Endodermal cell (in vitro differentiated cells): ENCODE results near the gene MAP4K3. TPM values are rescaled to one million over a fixed set of nuclear protein-coding genes. Genes with fewer than 3 reads are reported as not detected.

ENCODE experiments used
- DNase-seq: peaks from one replicate; pipeline ENCODE4 v3.0.0-alpha.2; 2017
- H3K27ac ChIP-seq: 2 replicates; pipeline ENCODE4 v1.5.1; 2013; ENCODE audit warnings: mild to moderate bottlenecking, low read depth, low read length, moderate library complexity
- H3K27me3 ChIP-seq: 2 replicates; pipeline ENCODE4 v1.6.1; 2013; ENCODE audit warnings: mild to moderate bottlenecking, low read length, moderate library complexity; ENCODE audit not compliant: insufficient read depth, control insufficient read depth, poor library complexity, severe bottlenecking
- H3K36me3 ChIP-seq: 2 replicates; pipeline ENCODE4 v1.7.0; 2013; ENCODE audit warnings: mild to moderate bottlenecking, low read length, moderate library complexity; ENCODE audit not compliant: control insufficient read depth, insufficient read depth
- H3K4me1 ChIP-seq: one replicate; pipeline ENCODE4 v1.7.0; 2013; ENCODE audit warnings: low read length; ENCODE audit not compliant: control insufficient read depth, insufficient read depth
- H3K4me3 ChIP-seq: 2 replicates; pipeline ENCODE4 v1.5.1; 2013; ENCODE audit warnings: mild to moderate bottlenecking, low read length, moderate library complexity
- H3K9ac ChIP-seq: 2 replicates; pipeline ENCODE4 v1.6.1; 2013; ENCODE audit warnings: mild to moderate bottlenecking, low read length, moderate library complexity; ENCODE audit not compliant: poor library complexity, severe bottlenecking; ENCODE audit errors: extremely low read depth
- H3K9me3 ChIP-seq: 2 replicates; pipeline ENCODE4 v1.6.1; 2013; ENCODE audit warnings: mild to moderate bottlenecking, low read length, moderate library complexity; ENCODE audit not compliant: control insufficient read depth
- H3K27ac Mint-ChIP-seq: 2 replicates; pipeline ENCODE4 v1.8.0; 2020; ENCODE audit warnings: mixed read lengths
- H3K27me3 Mint-ChIP-seq: 2 replicates; pipeline ENCODE4 v1.8.0; 2021; ENCODE audit warnings: mild to moderate bottlenecking, mixed read lengths; ENCODE audit not compliant: insufficient read depth
- H3K36me3 Mint-ChIP-seq: 2 replicates; pipeline ENCODE4 v1.8.0; 2020; ENCODE audit warnings: low read depth, mixed read lengths
- H3K4me1 Mint-ChIP-seq: 2 replicates; pipeline ENCODE4 v1.8.0; 2020; ENCODE audit warnings: mixed read lengths
- H3K4me3 Mint-ChIP-seq: 2 replicates; pipeline ENCODE4 v1.8.0; 2020; ENCODE audit warnings: mild to moderate bottlenecking, moderate library complexity, mixed read lengths
- H3K9me3 Mint-ChIP-seq: 2 replicates; pipeline ENCODE4 v1.8.0; 2020; ENCODE audit warnings: mild to moderate bottlenecking, mixed read lengths
- WGBS, 2 experiments: methylation state at CpG; one replicate each; pipeline versions ENCODE4 v1.1.5 to v1.1.7; 2013; ENCODE audit warnings: missing lambda C conversion rate in 2 of 2, mixed read lengths in 1 of 2; ENCODE audit not compliant: insufficient coverage in 1 of 2, insufficient read length in 1 of 2; 5-methylcytosine and 5-hydroxymethylcytosine counted together
- total RNA-seq, 2 donors: library from RNA; stranded (reverse); fragmentation: NEBNext Ultra II Directional in 1 of 2; extraction: Animal tissue kit (Norgen Biotek cat#: 25700) in 1 of 2; gene quantifications; 2 replicates in 1 of 2; 3 replicates in 1 of 2; pipeline ENCODE4 v1.2.1, GENCODE V29; 2021
- TF ChIP-seq, protein P1 (sequence below): fragments of 200-600 bp; sonication (generic); conservative IDR thresholded peaks from 2 replicates; pipeline ENCODE4 v1.5.0; 2021; ENCODE audit warnings: antibody characterized with exemption, mild to moderate bottlenecking

MAP4K3 gene
- total RNA-seq, 2 donors from 2014 or later = 39.1 to 45.5 TPM

- no peaks in the 10 kb centered on the region for H3K4me1 ChIP-seq
- no peaks in the 10 kb centered on the region for H3K9me3 ChIP-seq
- H3K9me3 Mint-ChIP-seq = no peaks in the 10 kb centered on the region
- TF ChIP-seq, protein P1, sequence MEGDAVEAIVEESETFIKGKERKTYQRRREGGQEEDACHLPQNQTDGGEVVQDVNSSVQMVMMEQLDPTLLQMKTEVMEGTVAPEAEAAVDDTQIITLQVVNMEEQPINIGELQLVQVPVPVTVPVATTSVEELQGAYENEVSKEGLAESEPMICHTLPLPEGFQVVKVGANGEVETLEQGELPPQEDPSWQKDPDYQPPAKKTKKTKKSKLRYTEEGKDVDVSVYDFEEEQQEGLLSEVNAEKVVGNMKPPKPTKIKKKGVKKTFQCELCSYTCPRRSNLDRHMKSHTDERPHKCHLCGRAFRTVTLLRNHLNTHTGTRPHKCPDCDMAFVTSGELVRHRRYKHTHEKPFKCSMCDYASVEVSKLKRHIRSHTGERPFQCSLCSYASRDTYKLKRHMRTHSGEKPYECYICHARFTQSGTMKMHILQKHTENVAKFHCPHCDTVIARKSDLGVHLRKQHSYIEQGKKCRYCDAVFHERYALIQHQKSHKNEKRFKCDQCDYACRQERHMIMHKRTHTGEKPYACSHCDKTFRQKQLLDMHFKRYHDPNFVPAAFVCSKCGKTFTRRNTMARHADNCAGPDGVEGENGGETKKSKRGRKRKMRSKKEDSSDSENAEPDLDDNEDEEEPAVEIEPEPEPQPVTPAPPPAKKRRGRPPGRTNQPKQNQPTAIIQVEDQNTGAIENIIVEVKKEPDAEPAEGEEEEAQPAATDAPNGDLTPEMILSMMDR = no peak
- H3K36me3 Mint-ChIP-seq = peaks cover 46% of the 10 kb centered on the region
- H3K9ac ChIP-seq = no peak overlapping the region
- H3K4me1 Mint-ChIP-seq = peaks cover 5% of the 10 kb centered on the region
- H3K27me3 ChIP-seq = no peaks in the 10 kb centered on the region
- no peak overlapping the region for H3K27ac ChIP-seq
- H3K4me3 Mint-ChIP-seq = no peak overlapping the region
- H3K4me3 ChIP-seq = no peak overlapping the region
- H3K27me3 Mint-ChIP-seq = no peaks in the 10 kb centered on the region
- 76 to 79% methylated on average over 2 to 3 of the region's 3 CpGs for WGBS, 2 experiments
- no peak for DNase-seq
- no peak overlapping the region for H3K27ac Mint-ChIP-seq
- peaks cover 57% of the 10 kb centered on the region for H3K36me3 ChIP-seq
Observed at GRCh38 chr2:39281391-39281790, 155.7 kb downstream of the MAP4K3 start.

- Mint-ChIP-seq H3K27ac (no peak overlapping the region), H3K9me3 (no peaks in the 10 kb centered on the region)
- no peak overlapping the region for H3K4me3 ChIP-seq
Observed at GRCh38 chr2:39275016-39275415, 162.1 kb downstream of the MAP4K3 start.

DNA sequence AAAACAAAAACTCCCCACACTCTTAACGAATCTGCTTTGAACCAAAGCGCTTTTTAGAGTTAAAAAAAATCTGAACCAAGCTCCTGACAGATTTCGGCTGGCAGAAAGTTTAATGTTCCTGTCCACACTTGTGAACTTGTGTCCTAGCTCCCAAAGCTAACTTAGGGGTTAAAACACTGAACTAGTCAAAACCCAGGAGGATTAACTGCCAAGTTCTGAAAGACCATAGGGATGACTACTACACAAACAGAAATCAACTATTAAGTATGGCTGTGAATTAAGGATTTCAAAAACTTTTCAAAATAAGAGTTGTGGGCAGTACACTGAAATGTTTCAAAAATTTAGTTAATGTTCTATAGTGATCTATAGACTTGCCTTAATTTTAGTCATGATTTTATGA lies 167.1 kb downstream of the MAP4K3 start:
- H3K4me1 Mint-ChIP-seq = no peaks in the 10 kb centered on the region

More at GRCh38 chr2:39275016-39275415, 162.1 kb downstream of the MAP4K3 start:
- WGBS, 2 experiments = 97 to 100% methylated on average over 1 of the region's 1 CpG
- Histone ChIP-seq H3K9ac (no peak overlapping the region), H3K9me3 (no peaks in the 10 kb centered on the region), H3K27me3 (no peaks in the 10 kb centered on the region), H3K4me1 (no peaks in the 10 kb centered on the region), H3K27ac (no peak overlapping the region), H3K36me3 (peaks cover 79% of the 10 kb centered on the region)
- TF ChIP-seq, protein P1 = no peak
- Mint-ChIP-seq H3K27me3 (no peaks in the 10 kb centered on the region), H3K4me3 (no peak overlapping the region), H3K36me3 (peaks cover 46% of the 10 kb centered on the region), H3K4me1 (no peaks in the 10 kb centered on the region)
- no peak for DNase-seq

More for the DNA sequence above, 167.1 kb downstream of the MAP4K3 start:
- no peak for DNase-seq
- Mint-ChIP-seq H3K9me3 (no peaks in the 10 kb centered on the region), H3K36me3 (peaks cover 14% of the 10 kb centered on the region), H3K27ac (no peak overlapping the region), H3K4me3 (no peak overlapping the region), H3K27me3 (no peaks in the 10 kb centered on the region)
- Histone ChIP-seq H3K36me3 (peaks cover 54% of the 10 kb centered on the region), H3K27me3 (no peaks in the 10 kb centered on the region), H3K4me1 (no peaks in the 10 kb centered on the region), H3K9me3 (no peaks in the 10 kb centered on the region), H3K9ac (no peak overlapping the region), H3K27ac (no peak overlapping the region), H3K4me3 (no peak overlapping the region)
- TF ChIP-seq, protein P1 = no peak
- WGBS, 2 experiments = 77 to 92% methylated on average over 3 of the region's 3 CpGs
